ENCODE measurements around the gene RPL36. TPM values are rescaled to one million over a fixed set of nuclear protein-coding genes. Genes with fewer than 3 reads are reported as not detected.

Gene RPL36
- total and polyA plus RNA-seq, 2 of the 8 experiments (the other 6 are each of a cell fraction or from before 2014, with no cell fraction given), result 951 to 1,075 TPM

DNA sequence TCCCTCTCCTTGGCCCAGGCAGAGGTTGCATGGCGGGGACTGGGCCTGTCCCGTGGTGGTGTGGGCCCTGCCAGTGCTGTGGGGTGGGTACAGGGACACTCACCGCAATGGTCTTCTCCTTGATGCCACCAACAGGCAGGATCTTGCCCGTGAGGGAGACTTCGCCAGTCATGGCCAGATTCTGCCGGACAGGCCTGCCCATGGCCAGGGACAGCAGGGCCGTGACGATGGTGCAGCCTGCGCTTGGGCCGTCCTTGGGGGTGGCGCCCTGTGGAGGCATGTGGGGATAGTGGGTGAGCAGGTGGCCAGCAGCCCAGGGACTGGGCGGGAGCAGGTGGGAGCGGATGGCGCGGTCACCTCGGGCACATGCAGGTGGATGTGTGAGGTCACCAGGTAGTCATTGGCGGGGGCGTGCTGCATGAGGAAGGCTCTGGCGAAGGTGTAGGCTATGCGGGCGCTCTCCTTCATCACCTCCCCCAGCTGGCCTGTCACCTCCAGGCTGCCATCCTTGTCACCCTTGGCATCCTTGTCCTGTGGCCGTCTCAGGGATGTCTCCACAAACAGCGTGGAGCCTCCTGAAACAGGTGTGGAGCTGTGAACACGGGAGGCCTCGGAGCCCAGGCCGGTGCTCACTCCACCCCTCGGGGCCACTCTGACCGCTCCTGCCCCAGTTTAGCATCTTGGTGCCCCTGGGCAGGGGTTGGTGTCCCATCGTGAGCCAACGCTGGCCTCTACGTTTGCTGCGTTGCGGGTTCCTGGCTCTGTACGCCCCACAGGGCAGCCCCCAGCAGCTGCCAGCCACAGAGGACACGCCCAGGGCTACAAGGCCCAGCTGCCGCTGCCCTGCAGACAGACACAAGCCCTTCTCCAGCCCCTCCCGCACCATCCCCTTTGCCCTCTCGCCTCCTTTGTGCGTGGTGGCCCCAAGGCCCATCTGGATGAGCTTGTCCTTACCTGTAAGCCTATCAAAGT is 3.4 kb downstream of the RPL36 start:
- Histone ChIP-seq H3K9me3 (ENCODE audit: insufficient read depth in 2 of 2, low read depth in 1 of 2, low read length in 1 of 2) (no peaks in the 10 kb centered on the region), H3K79me2 (ENCODE audit: control insufficient read depth in 1 of 2, insufficient read depth in 2 of 2, low read length in 2 of 2) (peaks cover 10 to 39% of the 10 kb centered on the region in 2 experiments), H3K79me1 (ENCODE audit: low read depth, low read length) (peaks cover 6% of the 10 kb centered on the region), H4K91ac (replicated peaks; ENCODE audit: insufficient read length, low read length) (no peak overlapping the region), H2BK20ac (ENCODE audit: low read length) (no peak overlapping the region), H3K18ac (ENCODE audit: extremely low read depth, low read length) (no peak overlapping the region), H2BK5ac (ENCODE audit: low read depth, low read length) (0 out of 2 replicates have a peak overlapping the region, but pooled peaks have one; percentile 52), H4K5ac (ENCODE audit: insufficient read length, low read depth, low read length) (peak overlapping the region; percentile 25), H3K14ac (ENCODE audit: insufficient read length) (no peak overlapping the region), H3K4me3 (ENCODE audit: extremely low read depth in 1 of 4, insufficient read depth in 2 of 4, low read depth in 3 of 4, low read length in 4 of 4) (no peak overlapping the region), H2BK12ac (ENCODE audit: low read depth, low read length) (no peak overlapping the region), H3K23ac (ENCODE audit: insufficient read length) (no peak overlapping the region), H4K20me1 (replicated peaks in 1 of 2; ENCODE audit: control insufficient read depth in 1 of 2, insufficient read depth in 2 of 2, low read length in 2 of 2) (peaks cover 43 to 46% of the 10 kb centered on the region in 2 experiments), H3K27me3 (replicated peaks in 1 of 4; ENCODE audit: control insufficient read depth in 3 of 4, extremely low read depth in 1 of 4, insufficient read depth in 3 of 4, low read length in 3 of 4) (no peaks in the 10 kb centered on the region), H2BK120ac (replicated peaks; ENCODE audit: low read depth, low read length) (no peak overlapping the region), H2AK5ac (ENCODE audit: low read depth, low read length) (no peak overlapping the region), H3K56ac (replicated peaks; ENCODE audit: insufficient read length, low read depth, low read length) (no peak overlapping the region), H3K23me2 (ENCODE audit: low read depth, low read length) (peaks cover 2% of the 10 kb centered on the region; the same call in 1 of the 2 replicates), H2BK15ac (ENCODE audit: low read length) (no peak overlapping the region), H3K4me2 (ENCODE audit: insufficient read depth in 1 of 2, low read depth in 2 of 2, low read length in 2 of 2) (no peak overlapping the region), H3K4ac (replicated peaks; ENCODE audit: insufficient read length, low read depth, low read length) (peak overlapping the region; percentile 78), H3K4me1 (replicated peaks in 1 of 4; ENCODE audit: control insufficient read depth in 3 of 4, insufficient read depth in 4 of 4, low read length in 3 of 4) (no peaks in the 10 kb centered on the region; a peak in 1 of 7 replicates), H3K27ac (ENCODE audit: low read depth, low read length) (no peak overlapping the region), H3K9ac (replicated peaks in 1 of 4; ENCODE audit: extremely low read depth in 1 of 4, low read depth in 3 of 4, low read length in 3 of 4) (no peak overlapping the region; a peak in 1 of 7 replicates), H2AFZ (ENCODE audit: low read length) (no peak overlapping the region), H3K36me3 (ENCODE audit: control insufficient read depth in 2 of 4, insufficient read depth in 4 of 4, low read length in 3 of 4) (peaks cover 37 to 68% (median 63%) of the 10 kb centered on the region in 4 experiments), H4K8ac (ENCODE audit: extremely low read depth, insufficient read depth, low read length) (no peak overlapping the region; the same call in none of the 2 replicates)
- 93% methylated on average over 39 of the region's 39 CpGs; no CpG with 5 or more reads in 1 of the 2 experiments for WGBS, 2 experiments (ENCODE audit: extremely low coverage in 1 of 2, insufficient coverage in 1 of 2, insufficient read length in 1 of 2, insufficient replicate concordance in 2 of 2, low coverage in 1 of 2, low lambda C conversion rate in 2 of 2, missing lambda C conversion rate in 1 of 2)
- no peak for FAIRE-seq
- POLR2A ChIA-PET (ENCODE audit: partially characterized antibody), result interaction anchor here (0.7 to 15.6 kb wide), 13 partner anchors 11 to 117 kb away, joined by 3 to 620 read pairs (median 3); partner anchors contain the start of genes CATSPERD, DUS3L, LONP1 and SAFB
- CTCF ChIA-PET (ENCODE audit: partially characterized antibody), result interaction anchor here (0.8 to 1.0 kb wide), 2 partner anchors 26 to 100 kb away, joined by 3 to 4 read pairs; no protein-coding TSS in a partner anchor
- DNase-seq (ENCODE audit: low read depth in 1 of 2, low spot score in 2 of 2), result no peak
- peak; percentile 39 for TF ChIP-seq TAF7 (optimal IDR thresholded peaks at IDR 0.05; ENCODE audit: borderline replicate concordance, low read depth, low read length)
- TF ChIP-seq SIN3A (conservative IDR thresholded peaks at IDR 0.05 in 1 of 2, IDR thresholded peaks at IDR 0.05 in 1 of 2; ENCODE audit: low read depth in 1 of 2, low read length in 2 of 2), result no peak
- TF ChIP-seq, protein P1, sequence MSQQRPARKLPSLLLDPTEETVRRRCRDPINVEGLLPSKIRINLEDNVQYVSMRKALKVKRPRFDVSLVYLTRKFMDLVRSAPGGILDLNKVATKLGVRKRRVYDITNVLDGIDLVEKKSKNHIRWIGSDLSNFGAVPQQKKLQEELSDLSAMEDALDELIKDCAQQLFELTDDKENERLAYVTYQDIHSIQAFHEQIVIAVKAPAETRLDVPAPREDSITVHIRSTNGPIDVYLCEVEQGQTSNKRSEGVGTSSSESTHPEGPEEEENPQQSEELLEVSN (IDR thresholded peaks at IDR 0.05), result 0 out of 2 replicates have a peak, but pooled peaks have one; percentile 9
- TF ChIP-seq, protein P2, sequence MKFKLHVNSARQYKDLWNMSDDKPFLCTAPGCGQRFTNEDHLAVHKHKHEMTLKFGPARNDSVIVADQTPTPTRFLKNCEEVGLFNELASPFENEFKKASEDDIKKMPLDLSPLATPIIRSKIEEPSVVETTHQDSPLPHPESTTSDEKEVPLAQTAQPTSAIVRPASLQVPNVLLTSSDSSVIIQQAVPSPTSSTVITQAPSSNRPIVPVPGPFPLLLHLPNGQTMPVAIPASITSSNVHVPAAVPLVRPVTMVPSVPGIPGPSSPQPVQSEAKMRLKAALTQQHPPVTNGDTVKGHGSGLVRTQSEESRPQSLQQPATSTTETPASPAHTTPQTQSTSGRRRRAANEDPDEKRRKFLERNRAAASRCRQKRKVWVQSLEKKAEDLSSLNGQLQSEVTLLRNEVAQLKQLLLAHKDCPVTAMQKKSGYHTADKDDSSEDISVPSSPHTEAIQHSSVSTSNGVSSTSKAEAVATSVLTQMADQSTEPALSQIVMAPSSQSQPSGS (IDR thresholded peaks at IDR 0.05; ENCODE audit: low read length), result no peak
- TF ChIP-seq, protein P3, sequence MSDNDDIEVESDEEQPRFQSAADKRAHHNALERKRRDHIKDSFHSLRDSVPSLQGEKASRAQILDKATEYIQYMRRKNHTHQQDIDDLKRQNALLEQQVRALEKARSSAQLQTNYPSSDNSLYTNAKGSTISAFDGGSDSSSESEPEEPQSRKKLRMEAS (IDR thresholded peaks at IDR 0.05), result 0 out of 2 replicates have a peak, but pooled peaks have one; percentile 27
- TF ChIP-seq SAP30 (IDR thresholded peaks at IDR 0.05; ENCODE audit: insufficient read depth, insufficient replicate concordance, low read length), result no peak
- TF ChIP-seq POLR2A (IDR thresholded peaks at IDR 0.05; ENCODE audit: control extremely low read depth in 1 of 2, low read depth in 2 of 2, low read length in 2 of 2), result peak; percentile 16 to 52
